ENCODE results near the gene FGF1.

Gene FGF1

DNA sequence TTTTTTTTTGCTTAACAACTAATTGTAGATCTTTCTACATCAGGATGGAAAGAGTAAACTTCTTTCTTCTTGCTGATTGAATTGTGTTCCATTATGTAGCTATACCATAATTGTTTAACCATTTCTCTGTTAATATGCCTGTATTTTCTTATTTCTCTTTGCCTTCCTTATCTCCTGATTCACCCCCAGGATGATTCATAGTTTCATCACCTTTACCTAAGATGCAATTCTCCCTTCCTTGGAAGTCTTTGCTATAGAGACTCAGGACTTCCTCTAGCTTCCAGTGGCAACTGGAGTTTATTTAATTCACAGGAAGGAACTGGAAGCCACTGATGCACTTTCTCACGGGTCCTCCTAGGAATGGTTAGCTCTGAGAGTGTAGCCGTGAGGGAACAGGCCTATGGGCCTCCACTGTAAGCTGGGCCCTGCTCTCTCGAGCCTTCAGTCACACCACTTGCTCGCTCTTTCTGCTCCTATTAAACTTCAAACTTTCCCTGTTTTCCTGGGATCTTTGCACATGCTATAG lies 83.1 kb downstream of the FGF1 start:
- Histone ChIP-seq H4K20me1 (ENCODE audit: insufficient read depth, low read length) (no peaks in the 10 kb centered on the region), H2AFZ (ENCODE audit: low read length) (no peak overlapping the region), H3K4me2 (ENCODE audit: low read length) (no peak overlapping the region), H3K27me3 (ENCODE audit: insufficient read depth, low read length) (no peaks in the 10 kb centered on the region), H3K9me2 (ENCODE audit: low read depth, low read length) (no peaks in the 10 kb centered on the region), H3K4me1 (ENCODE audit: insufficient read depth, low read length, severe bottlenecking) (no peaks in the 10 kb centered on the region), H3F3A (ENCODE audit: insufficient read depth, low read length) (no peaks in the 10 kb centered on the region), H3K27ac (ENCODE audit: low read depth, low read length, poor library complexity, severe bottlenecking) (no peak overlapping the region), H3K4me3 (ENCODE audit: low read depth, low read length, poor library complexity, severe bottlenecking) (no peak overlapping the region), H3K9me3 (ENCODE audit: low read length) (no peaks in the 10 kb centered on the region), H3K79me2 (ENCODE audit: insufficient read depth, low read length) (no peaks in the 10 kb centered on the region), H3K36me3 (ENCODE audit: insufficient read depth, low read length) (no peaks in the 10 kb centered on the region), H3K9ac (ENCODE audit: low read length) (no peak overlapping the region)
- TF ChIP-seq, protein P1, sequence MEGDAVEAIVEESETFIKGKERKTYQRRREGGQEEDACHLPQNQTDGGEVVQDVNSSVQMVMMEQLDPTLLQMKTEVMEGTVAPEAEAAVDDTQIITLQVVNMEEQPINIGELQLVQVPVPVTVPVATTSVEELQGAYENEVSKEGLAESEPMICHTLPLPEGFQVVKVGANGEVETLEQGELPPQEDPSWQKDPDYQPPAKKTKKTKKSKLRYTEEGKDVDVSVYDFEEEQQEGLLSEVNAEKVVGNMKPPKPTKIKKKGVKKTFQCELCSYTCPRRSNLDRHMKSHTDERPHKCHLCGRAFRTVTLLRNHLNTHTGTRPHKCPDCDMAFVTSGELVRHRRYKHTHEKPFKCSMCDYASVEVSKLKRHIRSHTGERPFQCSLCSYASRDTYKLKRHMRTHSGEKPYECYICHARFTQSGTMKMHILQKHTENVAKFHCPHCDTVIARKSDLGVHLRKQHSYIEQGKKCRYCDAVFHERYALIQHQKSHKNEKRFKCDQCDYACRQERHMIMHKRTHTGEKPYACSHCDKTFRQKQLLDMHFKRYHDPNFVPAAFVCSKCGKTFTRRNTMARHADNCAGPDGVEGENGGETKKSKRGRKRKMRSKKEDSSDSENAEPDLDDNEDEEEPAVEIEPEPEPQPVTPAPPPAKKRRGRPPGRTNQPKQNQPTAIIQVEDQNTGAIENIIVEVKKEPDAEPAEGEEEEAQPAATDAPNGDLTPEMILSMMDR (IDR thresholded peaks at IDR 0.05; ENCODE audit: low read length): no peak
- TF ChIP-seq EZH2 (IDR thresholded peaks at IDR 0.05; ENCODE audit: borderline replicate concordance, low read length): no peak

DNA sequence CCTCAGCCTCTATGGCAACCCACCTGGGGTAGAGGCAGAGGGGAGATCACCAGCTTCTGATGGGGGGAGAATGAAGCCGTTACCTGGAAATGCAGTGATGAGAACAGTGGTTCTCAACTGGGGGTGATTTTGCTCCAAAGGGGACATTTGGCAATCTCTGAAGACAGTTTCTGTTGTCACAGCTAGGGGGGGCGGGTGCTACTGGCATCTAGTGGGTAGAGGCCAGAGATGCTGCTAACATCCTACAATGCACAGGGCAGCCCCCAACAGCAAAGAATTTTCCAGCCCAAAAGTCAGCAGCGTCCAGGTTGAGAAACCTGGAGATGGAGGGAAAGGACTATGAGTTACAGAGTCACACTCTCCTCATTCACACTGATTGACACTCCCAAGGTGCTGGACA lies 84.5 kb downstream of the FGF1 start:
- no peak overlapping the region for H2AFZ ChIP-seq (ENCODE audit: low read length)

DNA sequence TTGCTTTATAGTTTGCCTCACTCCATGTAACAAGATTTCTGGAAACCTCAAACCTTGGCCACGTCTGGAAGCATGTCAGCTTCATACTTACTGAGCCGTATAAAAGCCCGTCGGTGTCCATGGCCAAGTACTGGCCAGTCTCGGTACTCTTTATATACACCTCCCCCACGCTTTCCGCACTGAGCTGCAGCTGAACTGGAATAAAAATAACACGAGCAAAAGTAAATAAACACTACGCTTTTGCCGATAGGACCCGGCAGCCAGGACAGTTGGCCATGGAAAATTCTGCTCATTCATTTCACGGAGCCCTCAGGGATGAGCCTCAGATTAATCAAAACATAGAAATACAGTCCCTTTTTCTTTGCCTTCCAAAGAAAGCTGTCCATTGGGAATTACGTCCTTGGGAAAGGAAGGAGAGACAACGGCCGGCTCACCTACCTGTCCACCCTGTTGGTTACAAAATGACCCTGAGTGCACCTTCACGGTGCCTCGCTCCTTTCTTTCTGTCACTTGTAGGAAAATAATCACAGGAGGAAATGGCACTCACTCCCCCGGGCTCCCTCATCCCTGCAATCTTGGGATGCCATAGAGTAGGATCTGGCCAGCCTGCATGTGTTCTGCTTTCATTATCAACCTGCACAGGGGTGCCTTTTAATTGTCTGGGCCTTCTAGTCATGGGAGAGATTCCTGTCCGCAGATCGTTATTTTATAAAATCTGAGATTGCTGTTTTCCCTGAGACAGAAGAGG lies 85.1 kb downstream of the FGF1 start:
- H3K4me1 ChIP-seq (ENCODE audit: insufficient read depth, low read length, severe bottlenecking): no peaks in the 10 kb centered on the region
- no peaks in the 10 kb centered on the region for H3F3A ChIP-seq (ENCODE audit: insufficient read depth, low read length)
- no peaks in the 10 kb centered on the region for H3K9me2 ChIP-seq (ENCODE audit: low read depth, low read length)
- no peak overlapping the region for H3K4me2 ChIP-seq (ENCODE audit: low read length)
- no peaks in the 10 kb centered on the region for H3K27me3 ChIP-seq (ENCODE audit: insufficient read depth, low read length)
- no peak overlapping the region for H3K27ac ChIP-seq (ENCODE audit: low read depth, low read length, poor library complexity, severe bottlenecking)
- H4K20me1 ChIP-seq (ENCODE audit: insufficient read depth, low read length): no peaks in the 10 kb centered on the region
- H3K4me3 ChIP-seq (ENCODE audit: low read depth, low read length, poor library complexity, severe bottlenecking): no peak overlapping the region
- no peaks in the 10 kb centered on the region for H3K79me2 ChIP-seq (ENCODE audit: insufficient read depth, low read length)
- TF ChIP-seq, protein P1 (IDR thresholded peaks at IDR 0.05; ENCODE audit: low read length): no peak
- no peak for TF ChIP-seq EZH2 (IDR thresholded peaks at IDR 0.05; ENCODE audit: borderline replicate concordance, low read length)
- H3K36me3 ChIP-seq (ENCODE audit: insufficient read depth, low read length): no peaks in the 10 kb centered on the region
- no peaks in the 10 kb centered on the region for H3K9me3 ChIP-seq (ENCODE audit: low read length)
- no peak overlapping the region for H2AFZ ChIP-seq (ENCODE audit: low read length)
- H3K9ac ChIP-seq (ENCODE audit: low read length): no peak overlapping the region

More for the DNA sequence above, 84.5 kb downstream of the FGF1 start:
- Histone ChIP-seq H3K27me3 (ENCODE audit: insufficient read depth, low read length) (no peaks in the 10 kb centered on the region), H3K9ac (ENCODE audit: low read length) (no peak overlapping the region), H3K9me2 (ENCODE audit: low read depth, low read length) (no peaks in the 10 kb centered on the region), H3K36me3 (ENCODE audit: insufficient read depth, low read length) (no peaks in the 10 kb centered on the region), H3K9me3 (ENCODE audit: low read length) (no peaks in the 10 kb centered on the region), H3K4me3 (ENCODE audit: low read depth, low read length, poor library complexity, severe bottlenecking) (no peak overlapping the region), H3K4me2 (ENCODE audit: low read length) (no peak overlapping the region), H3F3A (ENCODE audit: insufficient read depth, low read length) (no peaks in the 10 kb centered on the region), H3K27ac (ENCODE audit: low read depth, low read length, poor library complexity, severe bottlenecking) (no peak overlapping the region), H3K79me2 (ENCODE audit: insufficient read depth, low read length) (no peaks in the 10 kb centered on the region), H4K20me1 (ENCODE audit: insufficient read depth, low read length) (no peaks in the 10 kb centered on the region), H3K4me1 (ENCODE audit: insufficient read depth, low read length, severe bottlenecking) (no peaks in the 10 kb centered on the region)
- no peak for TF ChIP-seq EZH2 (IDR thresholded peaks at IDR 0.05; ENCODE audit: borderline replicate concordance, low read length)
- TF ChIP-seq, protein P1 (IDR thresholded peaks at IDR 0.05; ENCODE audit: low read length): peak; percentile 20
